CD14-positive monocyte (primary cell): Measurements from ENCODE around the gene CIB2. TPM values are rescaled to one million over a fixed set of nuclear protein-coding genes. Genes with fewer than 3 reads are reported as not detected.

Experiments used
- DNase-seq, 3 donors: peaks; one replicate each; pipeline ENCODE4 v3.0.0-alpha.2; 2011 to 2022
- H2AFZ ChIP-seq: 2 replicates; pipeline ENCODE4 v1.6.0; 2012; ENCODE audit warnings: mild to moderate bottlenecking, low read depth, low read length, inconsistent platforms; ENCODE audit not compliant: insufficient read depth, poor library complexity, severe bottlenecking
- H3K27ac ChIP-seq, 2 donors: 1 replicate in 1 of 2; 2 replicates in 1 of 2; pipeline ENCODE4 v1.5.1; 2012 to 2013; ENCODE audit warnings: low read length in 2 of 2, control low read depth in 1 of 2, inconsistent platforms in 1 of 2, low read depth in 1 of 2, mild to moderate bottlenecking in 1 of 2
- H3K27me3 ChIP-seq, 2 donors: one replicate each; pipeline versions ENCODE4 v1.6.0 to v1.6.1; 2011 to 2013; ENCODE audit warnings: low read length in 2 of 2; ENCODE audit not compliant: control insufficient read depth in 2 of 2, insufficient read depth in 2 of 2
- H3K36me3 ChIP-seq, 2 donors: replicated peaks in 1 of 2; 1 replicate in 1 of 2; 2 replicates in 1 of 2; pipeline versions ENCODE4 v1.5.1 to v1.6.1; 2012 to 2013; ENCODE audit warnings: low read length in 2 of 2, control low read depth in 1 of 2, inconsistent platforms in 1 of 2, mild to moderate bottlenecking in 1 of 2; ENCODE audit not compliant: insufficient read depth in 2 of 2, control insufficient read depth in 1 of 2
- H3K4me1 ChIP-seq, 2 donors: 1 replicate in 1 of 2; 2 replicates in 1 of 2; pipeline versions ENCODE4 v1.5.1 to v1.6.1; 2012 to 2013; ENCODE audit warnings: low read length in 2 of 2, control low read depth in 1 of 2, inconsistent platforms in 1 of 2, mild to moderate bottlenecking in 1 of 2, moderate library complexity in 1 of 2; ENCODE audit not compliant: insufficient read depth in 2 of 2, control insufficient read depth in 1 of 2
- H3K4me2 ChIP-seq: replicated peaks from 2 replicates; pipeline ENCODE3; 2012; ENCODE audit warnings: low read length, moderate library complexity, mild to moderate bottlenecking; ENCODE audit not compliant: poor library complexity, severe bottlenecking; ENCODE audit errors: extremely low read depth
- H3K4me3 ChIP-seq, 3 experiments: fragments of 200-600 bp in 1 of 3; sonication (generic) in 1 of 3; replicated peaks in 1 of 3; 1 replicate in 2 of 3; 2 replicates in 1 of 3; pipeline ENCODE4 v1.5.1; 2011 to 2013; ENCODE audit warnings: low read length in 3 of 3, mild to moderate bottlenecking in 3 of 3, control low read depth in 2 of 3, low read depth in 2 of 3, inconsistent platforms in 1 of 3, moderate library complexity in 1 of 3
- H3K79me2 ChIP-seq: 2 replicates; pipeline ENCODE4 v1.6.0; 2012; ENCODE audit warnings: mild to moderate bottlenecking, control low read depth, inconsistent platforms, low read length, moderate library complexity; ENCODE audit not compliant: insufficient read depth
- H3K9ac ChIP-seq: 2 replicates; pipeline ENCODE4 v1.6.0; 2017; ENCODE audit warnings: low read length, mild to moderate bottlenecking; ENCODE audit not compliant: insufficient read depth, poor library complexity, severe bottlenecking
- H3K9me3 ChIP-seq, 2 donors: replicated peaks in 1 of 2; 1 replicate in 1 of 2; 2 replicates in 1 of 2; pipeline versions ENCODE4 v1.5.1 to v1.6.1; 2012 to 2013; ENCODE audit warnings: low read length in 2 of 2, control low read depth in 1 of 2; ENCODE audit not compliant: control insufficient read depth in 1 of 2, insufficient read depth in 1 of 2
- H4K20me1 ChIP-seq: 2 replicates; pipeline ENCODE4 v1.6.0; 2012; ENCODE audit warnings: mild to moderate bottlenecking, low read length, control low read depth, moderate library complexity; ENCODE audit not compliant: insufficient read depth
- H3K27ac Mint-ChIP-seq, 7 donors: one replicate each; pipeline ENCODE4 v1.8.0; 2020; ENCODE audit warnings: mild to moderate bottlenecking in 7 of 7, mixed read lengths in 7 of 7, moderate library complexity in 6 of 7, inconsistent platforms in 2 of 7
- H3K27me3 Mint-ChIP-seq, 3 donors: one replicate each; pipeline ENCODE4 v1.8.0; 2021 to 2022; ENCODE audit warnings: low read depth in 3 of 3, mild to moderate bottlenecking in 3 of 3, mixed read lengths in 3 of 3, moderate library complexity in 3 of 3, inconsistent platforms in 1 of 3
- H3K36me3 Mint-ChIP-seq, 2 donors: one replicate each; pipeline ENCODE4 v1.8.0; 2020; ENCODE audit warnings: mixed read lengths in 2 of 2, inconsistent platforms in 1 of 2, mild to moderate bottlenecking in 1 of 2
- H3K4me1 Mint-ChIP-seq: one replicate; pipeline ENCODE4 v1.8.0; 2020; ENCODE audit warnings: mild to moderate bottlenecking, mixed read lengths
- H3K4me3 Mint-ChIP-seq, 2 donors: one replicate each; pipeline ENCODE4 v1.8.0; 2020; ENCODE audit warnings: mild to moderate bottlenecking in 2 of 2, mixed read lengths in 2 of 2, moderate library complexity in 1 of 2
- H3K9me3 Mint-ChIP-seq, 7 donors: one replicate each; pipeline ENCODE4 v1.8.0; 2020 to 2022; ENCODE audit warnings: mixed read lengths in 7 of 7, mild to moderate bottlenecking in 6 of 7, moderate library complexity in 6 of 7, inconsistent platforms in 2 of 7
- CTCF ChIP-seq: fragments of 200-600 bp; IDR thresholded peaks from one replicate; pipeline ENCODE4 v1.8.0; 2022; ENCODE audit warnings: antibody characterized with exemption, mild to moderate bottlenecking
- WGBS: methylation state at CpG from one replicate; pipeline ENCODE4 v1.1.5; 2013; ENCODE audit warnings: missing lambda C conversion rate; ENCODE audit not compliant: insufficient coverage; 5-methylcytosine and 5-hydroxymethylcytosine counted together
- intact Hi-C, 2 donors: fragments of 100-400 bp; cut with micrococcal nuclease; formaldehyde crosslinking; loops; one replicate each; pipeline versions ENCODE4 v1.15.0 to v1.15.1; 2023
- polyA plus RNA-seq, 3 donors: library from polyadenylated mRNA; depleted of rRNA in 1 of 3; unstranded in 2 of 3; stranded (reverse) in 1 of 3; fragments of 300-500 nt in 2 of 3; fragments of >200 nt in 1 of 3; fragmentation: Illumina TruSeq in 2 of 3; gene quantifications; 1 replicate in 2 of 3; 2 replicates in 1 of 3; pipeline ENCODE4 v1.2.3, GENCODE V29; 2012 to 2021

Gene CIB2
- polyA plus RNA-seq, 3 donors, result 0.43 to 0.75 (median 0.51) TPM

DNA sequence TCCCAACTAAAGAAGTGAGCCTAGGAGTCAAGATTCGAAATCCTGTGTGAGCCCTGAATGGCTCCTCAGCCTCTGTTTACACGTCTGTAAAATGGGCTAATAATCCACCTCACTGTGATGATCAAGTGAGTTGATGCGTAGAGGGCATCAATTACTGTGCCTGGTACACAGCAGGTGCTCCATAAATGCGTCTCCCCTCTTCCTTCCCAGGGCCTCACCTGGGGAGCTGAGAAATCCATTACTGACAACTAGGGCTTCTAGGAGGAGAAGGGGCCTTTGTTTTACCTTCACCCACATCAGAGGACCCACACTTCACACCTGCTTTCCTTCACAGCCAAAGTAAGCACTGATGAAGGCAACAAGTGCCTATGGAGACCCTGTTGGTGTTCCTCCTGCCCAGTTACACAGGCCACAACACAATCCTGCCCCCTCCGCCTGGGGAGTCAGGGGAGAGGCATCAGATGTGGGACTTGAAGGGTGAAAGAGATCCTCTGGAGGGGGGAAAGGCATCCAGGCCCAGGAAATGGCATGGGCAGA lies 1.4 kb downstream of the CIB2 start:
- Histone ChIP-seq H3K9ac (no peak overlapping the region), H3K36me3 (no peaks in the 10 kb centered on the region), H3K4me3 (no peak overlapping the region), H4K20me1 (no peaks in the 10 kb centered on the region), H3K27me3 (peaks cover 0 to 8% of the 10 kb centered on the region in 2 donors), H3K4me2 (no peak overlapping the region), H3K27ac (no peak overlapping the region), H3K4me1 (peaks cover 9 to 20% of the 10 kb centered on the region in 2 donors), H3K79me2 (no peaks in the 10 kb centered on the region), H3K9me3 (no peaks in the 10 kb centered on the region), H2AFZ (no peak overlapping the region)
- peak overlapping the region in 1 of 7 donors; percentile 52 for H3K27ac Mint-ChIP-seq
- DNase-seq, result no peak
- intact Hi-C loops, result loop anchor here (5.0 kb wide), 2 partner anchors 67 to 112 kb away; no protein-coding TSS in a partner anchor
- peaks cover 12 to 14% (median 13%) of the 10 kb centered on the region in 3 donors for H3K27me3 Mint-ChIP-seq
- no CpG with 5 or more reads among the region's 5 CpGs for WGBS
- H3K4me1 Mint-ChIP-seq, result peaks cover 26% of the 10 kb centered on the region
- no peak for TF ChIP-seq CTCF
- peaks cover 0 to 4% (median 0%) of the 10 kb centered on the region in 7 donors for H3K9me3 Mint-ChIP-seq
- peak overlapping the region; percentile 2 to 37 for H3K4me3 Mint-ChIP-seq
- H3K36me3 Mint-ChIP-seq, result no peaks in the 10 kb centered on the region

DNA sequence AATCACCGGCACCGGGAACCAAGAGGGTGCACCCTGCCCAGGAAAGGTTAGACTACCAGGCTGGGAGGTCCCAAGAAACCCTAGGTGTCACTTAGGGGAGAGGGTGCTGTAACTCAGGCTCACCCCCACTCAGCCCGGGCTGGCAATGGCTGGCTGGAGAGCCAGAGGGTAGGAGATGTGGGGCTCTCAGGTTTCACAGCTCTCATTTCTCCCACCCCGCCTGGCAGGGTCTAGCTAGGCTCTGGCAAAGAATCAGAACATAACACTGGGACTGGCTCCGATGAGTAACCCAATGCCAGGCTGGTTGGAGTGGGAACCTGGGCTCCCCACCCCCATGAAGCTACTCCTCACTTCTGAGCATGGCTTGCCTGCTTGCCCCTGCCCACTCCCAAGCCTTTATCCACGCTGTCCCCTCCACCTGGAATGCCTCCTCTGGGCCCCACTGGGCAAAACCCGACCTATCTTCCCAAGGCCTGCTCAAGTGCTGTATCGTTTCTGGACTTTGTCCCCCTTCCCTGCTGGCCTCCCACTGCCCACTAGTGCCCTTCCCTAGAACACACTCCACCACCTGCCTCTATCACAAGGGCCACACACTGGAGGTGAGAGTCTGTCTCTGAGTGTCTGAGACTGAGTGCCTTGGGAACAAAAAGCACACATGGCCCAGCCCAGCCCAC lies 2.0 kb downstream of the CIB2 start:
- no peak overlapping the region for H3K9ac ChIP-seq
- no peak overlapping the region for H2AFZ ChIP-seq
- intact Hi-C loops, result loop anchor here in 1 of 2 donors (5.0 kb wide), 2 partner anchors 68 to 113 kb away; no protein-coding TSS in a partner anchor
- peak overlapping the region in 1 of 2 donors; percentile 44 for H3K4me3 Mint-ChIP-seq
- no peak for DNase-seq
- H3K27me3 ChIP-seq, result peaks cover 0 to 8% of the 10 kb centered on the region in 2 donors
- H3K9me3 ChIP-seq, result no peaks in the 10 kb centered on the region
- no peaks in the 10 kb centered on the region for H3K79me2 ChIP-seq
- no peak overlapping the region for H3K27ac ChIP-seq
- no peaks in the 10 kb centered on the region for H3K36me3 ChIP-seq
- no peak overlapping the region for H3K27ac Mint-ChIP-seq
- H3K9me3 Mint-ChIP-seq, result peaks cover 0 to 4% (median 0%) of the 10 kb centered on the region in 7 donors
- no peaks in the 10 kb centered on the region for H3K36me3 Mint-ChIP-seq
- 97% methylated on average over 3 of the region's 8 CpGs for WGBS
- no peaks in the 10 kb centered on the region for H4K20me1 ChIP-seq
- H3K4me3 ChIP-seq, result no peak overlapping the region
- no peak for TF ChIP-seq CTCF
- peaks cover 9 to 20% of the 10 kb centered on the region in 2 donors for H3K4me1 ChIP-seq
- H3K4me1 Mint-ChIP-seq, result peaks cover 26% of the 10 kb centered on the region
- peaks cover 11 to 13% (median 12%) of the 10 kb centered on the region in 3 donors for H3K27me3 Mint-ChIP-seq
- no peak overlapping the region for H3K4me2 ChIP-seq
